Stimulated activated CD4-positive, alpha-beta T cell treated with anti-CD3 and anti-CD28 coated beads, Interleukin-4, amount 100 ng/mL, for 48 hours (primary cell): ENCODE measurements around the gene GOLGA6L10.
"Not testable (repeated sequence)": the region's sequence is repeated elsewhere in the genome, so short reads cannot be mapped to it uniquely, and the experiment has no call there.

ENCODE experiments used
- DNase-seq, 2 donors: peaks; one replicate each; pipeline ENCODE4 v3.0.0-alpha.2; 2020; ENCODE audit warnings: low read depth in 2 of 2

Gene GOLGA6L10, protein sequence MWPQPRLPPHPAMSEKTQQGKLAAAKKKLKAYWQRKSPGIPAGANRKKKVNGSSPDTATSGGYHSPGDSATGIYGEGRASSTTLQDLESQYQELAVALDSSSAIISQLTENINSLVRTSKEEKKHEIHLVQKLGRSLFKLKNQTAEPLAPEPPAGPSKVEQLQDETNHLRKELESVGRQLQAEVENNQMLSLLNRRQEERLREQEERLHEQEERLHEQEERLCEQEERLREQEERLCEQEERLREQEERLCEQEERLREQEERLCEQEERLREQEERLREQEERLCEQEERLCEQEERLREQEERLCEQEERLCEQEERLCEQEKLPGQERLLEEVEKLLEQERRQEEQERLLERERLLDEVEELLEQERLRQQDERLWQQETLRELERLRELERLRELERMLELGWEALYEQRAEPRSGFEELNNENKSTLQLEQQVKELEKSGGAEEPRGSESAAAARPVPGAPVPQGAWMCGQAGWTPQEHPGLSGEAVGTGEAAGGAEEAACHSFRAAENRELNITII

DNA sequence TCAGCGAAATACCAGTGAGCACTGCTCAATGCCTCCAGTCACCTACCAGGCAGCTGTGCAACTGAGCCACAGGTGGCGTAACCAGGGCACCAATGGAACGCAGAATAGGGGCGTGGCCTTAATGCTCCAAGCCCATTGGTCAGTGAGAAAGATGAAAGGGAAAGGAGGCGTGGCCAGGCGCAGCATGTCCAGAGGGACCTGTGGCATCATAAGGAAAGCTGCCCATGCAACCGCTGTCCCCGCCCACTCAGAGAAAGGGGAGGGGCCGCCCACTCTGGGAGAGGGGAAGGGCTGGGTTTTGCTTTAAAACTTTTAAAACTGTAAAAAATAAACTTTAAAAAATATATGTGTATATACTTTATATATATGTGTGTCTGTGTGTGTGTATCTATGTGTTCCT, at the start of gene GOLGA6L10:
GOLGA6L10 (minus strand) TSS at position 101 of the 400 bp plus-strand sequence; CDS start at position 1, 100 bp downstream.
- DNase-seq, result not testable (repeated sequence)

GRCh38 chr15:82398785-82399184, 49.5 kb upstream of the GOLGA6L10 start:
- no peak for DNase-seq

DNA sequence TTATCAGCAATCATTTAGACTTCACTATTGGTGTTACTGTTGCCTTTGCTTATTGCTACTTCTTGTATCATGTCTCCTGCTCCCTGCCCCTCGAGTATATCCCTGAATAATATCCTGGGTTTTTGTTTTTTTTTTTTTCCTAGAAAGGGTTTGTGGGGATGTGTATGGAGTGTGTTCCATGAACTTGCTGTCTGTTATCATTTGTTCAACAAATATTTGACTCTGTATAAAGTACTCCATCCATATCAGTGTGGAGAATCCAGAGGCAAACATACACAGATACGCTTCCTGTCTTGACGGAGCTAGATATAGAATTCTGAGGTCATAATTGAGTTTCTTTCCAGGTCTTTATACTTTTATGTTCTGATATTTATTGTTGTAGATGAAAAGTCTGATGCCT, 48.5 kb upstream of the GOLGA6L10 start:
- DNase-seq, result no peak

DNA sequence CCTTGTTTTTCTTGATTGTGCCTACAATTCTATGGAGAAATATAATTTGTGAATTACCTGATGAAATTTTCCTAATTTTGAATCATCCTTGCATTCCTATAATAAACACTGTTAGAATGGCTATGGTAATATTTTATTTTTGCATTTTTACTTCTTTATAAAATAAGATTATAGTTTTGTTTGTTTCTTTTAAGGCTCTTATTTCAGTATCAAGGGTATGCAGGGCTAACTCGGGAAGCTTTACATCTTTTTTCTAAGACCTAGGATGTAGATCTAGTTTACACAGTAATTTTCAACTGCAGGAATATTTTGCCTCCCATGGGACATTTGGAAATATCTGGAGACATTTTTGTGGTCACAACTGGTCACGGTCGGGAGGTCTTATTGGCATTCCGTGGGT, 46.5 kb upstream of the GOLGA6L10 start:
- DNase-seq, result not testable (repeated sequence)

DNA sequence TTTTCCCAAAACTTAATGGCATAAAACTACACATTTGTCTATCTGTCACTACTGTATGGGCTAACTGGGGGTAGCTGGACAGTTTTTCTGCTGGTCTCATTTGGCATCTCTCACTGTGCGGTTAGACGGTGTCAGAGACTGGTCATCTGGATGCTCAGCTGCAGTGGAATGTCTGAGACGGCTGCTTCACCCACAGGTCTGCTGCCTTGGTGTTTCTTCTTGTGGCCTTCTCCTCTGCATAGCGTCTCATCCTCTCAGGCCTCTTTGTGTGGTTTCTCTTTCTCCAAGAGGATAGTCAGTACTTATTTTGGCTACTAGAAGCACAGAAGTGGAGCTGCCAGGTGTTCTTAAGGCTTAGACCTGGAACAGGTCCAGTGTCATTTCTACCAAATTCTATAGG, 44.4 kb upstream of the GOLGA6L10 start:
- no peak for DNase-seq

DNA sequence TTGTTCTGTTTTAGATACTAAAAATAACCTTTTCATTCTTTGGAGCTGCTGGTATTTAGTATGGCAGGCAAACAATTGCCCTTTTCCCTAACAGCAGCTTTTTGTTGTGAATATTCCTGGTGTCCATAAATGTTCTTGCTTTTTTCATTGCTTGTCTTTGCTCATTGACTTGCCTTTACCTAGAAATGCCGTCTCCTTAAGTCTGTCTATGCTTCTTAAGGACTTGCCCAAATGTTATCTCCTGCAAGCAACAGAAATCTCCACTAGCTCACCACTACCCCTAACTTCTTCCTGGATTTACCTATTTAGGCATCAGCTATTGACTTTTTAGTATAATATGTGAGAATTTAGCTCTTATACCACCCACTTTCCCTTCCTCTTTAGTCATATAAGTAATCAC, 42.8 kb upstream of the GOLGA6L10 start:
- not testable (repeated sequence) for DNase-seq

DNA sequence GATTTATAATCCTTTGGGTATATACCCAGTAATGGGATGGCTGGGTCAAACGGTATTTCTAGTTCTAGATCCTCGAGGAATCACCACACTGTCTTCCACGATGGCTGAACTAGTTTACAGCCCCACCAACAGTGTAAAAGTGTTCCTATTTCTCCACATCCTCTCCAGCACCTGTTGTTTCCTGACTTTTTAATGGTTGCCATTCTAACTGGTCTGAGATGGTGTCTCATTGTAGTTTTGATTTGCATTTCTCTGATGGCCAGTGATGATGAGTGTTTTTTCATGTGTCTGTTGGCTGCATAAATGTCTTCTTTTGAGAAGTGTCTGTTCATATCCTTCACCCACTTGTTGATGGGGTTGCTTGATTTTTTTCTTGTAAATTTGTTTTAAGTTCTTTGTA, 40.9 kb upstream of the GOLGA6L10 start:
- DNase-seq, result not testable (repeated sequence)

GRCh38 chr15:82387209-82387608, 37.9 kb upstream of the GOLGA6L10 start:
- DNase-seq, result not testable (repeated sequence)

DNA sequence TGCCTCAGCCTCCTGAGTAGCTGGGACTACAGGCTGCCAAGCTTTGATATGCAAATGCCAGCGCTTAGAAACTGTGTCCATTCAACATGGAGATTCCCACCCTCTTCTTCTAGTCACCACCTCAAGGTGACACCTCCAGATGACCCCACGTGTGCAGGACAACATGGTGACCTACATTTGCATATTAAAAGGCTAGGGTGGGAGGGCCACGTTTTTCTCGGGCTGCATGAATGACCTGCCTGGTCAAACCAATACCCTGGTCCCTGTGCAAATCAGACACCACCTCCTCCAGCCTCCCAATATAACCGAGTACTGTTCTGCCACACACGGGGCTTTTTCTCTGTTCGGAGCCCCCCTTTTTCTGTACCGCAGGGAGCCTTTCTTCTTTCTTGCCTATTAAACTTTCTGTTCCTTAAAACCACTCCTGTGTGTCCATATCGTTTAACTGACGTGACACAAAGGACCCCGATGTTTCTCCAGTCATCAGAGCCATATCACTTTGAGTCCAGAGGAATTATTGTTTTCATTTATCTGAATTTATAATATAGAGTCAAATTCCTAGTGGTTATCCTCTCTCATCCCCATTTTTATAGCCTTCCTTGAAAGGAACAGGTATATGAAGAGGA, 32.2 kb upstream of the GOLGA6L10 start:
- not testable (repeated sequence) for DNase-seq

GRCh38 chr15:82379552-82379951, 30.3 kb upstream of the GOLGA6L10 start:
- not testable (repeated sequence) for DNase-seq

- not testable (repeated sequence) for DNase-seq
Observed at GRCh38 chr15:82373661-82374060, 24.4 kb upstream of the GOLGA6L10 start.

DNA sequence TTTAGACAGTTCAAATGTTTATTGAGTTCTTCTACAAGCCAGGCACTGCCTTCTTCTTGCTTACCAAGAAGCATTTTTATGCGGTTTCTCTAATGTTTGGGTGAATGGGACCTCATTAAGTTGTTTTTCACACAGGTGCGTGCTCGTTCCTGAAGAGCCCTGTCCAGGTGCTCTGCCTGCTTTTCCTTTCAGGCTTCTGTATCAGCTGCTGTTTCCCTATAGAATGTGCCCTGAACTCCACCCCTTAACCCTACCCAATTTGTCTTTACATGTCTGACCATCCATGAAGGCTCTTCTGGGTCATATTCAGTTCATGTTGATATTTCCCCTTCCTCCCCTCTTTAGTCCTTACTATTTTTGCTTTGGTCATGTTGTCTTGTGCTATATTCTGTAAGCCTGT, 22.4 kb upstream of the GOLGA6L10 start:
- no peak for DNase-seq

DNA sequence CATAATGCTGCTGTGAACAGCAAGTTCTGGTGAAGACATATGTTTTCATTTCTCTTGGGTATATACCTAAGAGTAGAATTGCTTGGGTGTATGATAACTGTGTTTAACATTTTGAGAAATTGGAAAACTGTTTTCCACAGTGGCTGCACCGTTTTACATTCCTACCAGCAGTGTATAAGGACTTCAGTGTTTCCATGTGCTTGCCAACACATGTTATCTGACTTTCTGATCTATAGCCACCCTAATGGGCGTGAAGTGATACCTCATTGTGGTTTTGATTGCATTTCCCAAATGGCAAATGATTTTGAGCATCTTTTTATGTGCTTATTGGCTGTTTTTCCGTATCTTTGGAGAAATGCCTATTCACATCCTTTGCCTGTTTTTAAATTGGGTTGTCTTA, 18.5 kb upstream of the GOLGA6L10 start:
- not testable (repeated sequence) for DNase-seq

DNA sequence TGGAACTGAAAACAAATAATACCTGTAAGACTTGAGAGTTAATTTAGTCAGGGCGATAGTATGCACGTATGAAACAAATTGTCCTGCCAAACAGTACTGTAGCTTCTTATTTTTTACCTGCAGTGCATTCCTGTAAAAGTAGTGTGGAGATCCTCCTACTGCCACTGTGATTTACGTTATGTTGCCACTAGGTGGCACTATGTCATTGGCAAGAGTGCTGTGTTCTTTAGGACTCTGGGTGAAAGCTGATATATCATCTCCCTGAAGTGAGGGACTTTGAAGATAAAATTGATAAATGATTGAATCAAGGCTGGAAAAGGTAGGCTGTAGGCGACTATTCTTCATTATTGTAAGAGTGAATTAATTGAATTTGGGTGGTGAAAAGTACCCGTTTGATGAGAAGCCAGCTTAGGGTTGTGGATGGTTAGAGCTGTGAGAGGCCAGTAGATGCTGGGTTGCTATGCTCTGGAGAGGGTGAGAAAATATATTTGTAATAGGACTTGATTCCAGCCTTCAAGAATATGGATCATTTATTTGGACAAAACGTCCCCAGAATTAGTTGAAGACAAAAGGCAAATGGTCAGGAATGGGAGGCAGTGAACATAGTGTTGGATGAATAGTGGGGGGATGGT, 16.5 kb upstream of the GOLGA6L10 start:
- peak in 1 of 2 donors; percentile 6 for DNase-seq

DNA sequence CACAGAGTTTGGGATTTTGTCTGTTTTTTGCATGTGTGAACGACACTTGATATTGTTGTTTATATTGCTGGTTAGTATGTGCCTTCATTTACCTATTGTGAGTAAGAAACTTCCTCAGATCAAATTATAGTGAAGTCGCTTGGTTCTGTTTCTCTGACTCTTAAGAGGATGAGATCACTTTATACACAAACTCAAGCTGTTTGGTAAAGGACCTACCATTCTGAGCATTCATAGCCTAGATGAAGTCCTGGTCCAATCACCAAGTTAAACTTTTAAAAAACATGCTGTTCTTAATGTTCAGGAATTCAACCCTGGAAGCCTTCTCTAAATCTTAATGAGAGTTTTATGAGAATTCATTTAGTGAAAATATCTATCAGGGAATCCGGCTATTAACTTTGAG, 15.3 kb upstream of the GOLGA6L10 start:
- not testable (repeated sequence) for DNase-seq

- not testable (repeated sequence) for DNase-seq
Observed at GRCh38 chr15:82362790-82363189, 13.5 kb upstream of the GOLGA6L10 start.

- DNase-seq, result not testable (repeated sequence)
Observed at GRCh38 chr15:82360618-82361017, 11.3 kb upstream of the GOLGA6L10 start.

- DNase-seq, result not testable (repeated sequence)
Observed at GRCh38 chr15:82355055-82355454, 5.8 kb upstream of the GOLGA6L10 start.

- DNase-seq, result not testable (repeated sequence)
Observed at GRCh38 chr15:82354546-82354945, 5.3 kb upstream of the GOLGA6L10 start.

DNA sequence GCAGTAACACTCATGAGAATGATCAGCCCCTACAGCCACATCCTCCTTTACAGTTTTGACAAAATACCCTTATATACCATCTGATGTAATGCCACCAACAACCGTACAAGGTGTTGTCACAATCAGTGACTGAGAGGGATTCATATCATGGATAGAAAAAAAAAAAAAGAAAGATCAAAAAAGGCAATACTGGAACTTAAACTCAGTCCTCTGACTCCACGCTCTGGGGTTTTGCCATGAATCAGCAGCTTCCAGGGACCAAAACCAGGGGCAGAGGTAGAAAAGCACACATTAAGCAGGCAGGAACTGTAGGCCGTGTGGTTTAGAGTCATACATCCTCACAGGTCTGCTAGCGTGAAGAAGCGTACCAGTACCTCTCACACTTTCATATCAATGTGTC, 1.6 kb downstream of the GOLGA6L10 start:
- DNase-seq, result not testable (repeated sequence)

DNA sequence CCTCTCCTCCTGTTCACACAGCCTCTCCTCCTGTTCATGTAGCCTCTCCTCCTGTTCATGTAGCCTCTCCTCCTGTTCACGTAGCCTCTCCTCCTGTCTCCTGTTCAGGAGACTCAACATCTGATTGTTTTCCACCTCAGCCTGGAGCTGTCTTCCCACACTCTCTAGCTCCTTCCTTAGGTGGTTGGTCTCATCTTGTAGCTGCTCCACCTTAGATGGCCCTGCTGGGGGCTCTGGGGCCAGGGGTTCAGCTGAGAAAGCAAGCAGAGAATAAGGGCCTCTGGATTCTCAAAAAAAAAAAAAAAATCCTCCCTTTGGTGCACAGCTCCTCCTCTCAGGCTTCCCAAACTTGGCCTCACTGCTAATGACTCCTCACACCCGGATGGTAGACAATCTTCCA, 4.1 kb downstream of the GOLGA6L10 start:
- DNase-seq, result not testable (repeated sequence)

- DNase-seq, result not testable (repeated sequence)
Observed at GRCh38 chr15:82344421-82344820, 4.9 kb downstream of the GOLGA6L10 start.
